Measurements from ENCODE around the gene TUBB2A.
"Not testable (repeated sequence)": the region's sequence is repeated elsewhere in the genome, so short reads cannot be mapped to it uniquely, and the experiment has no call there.

TUBB2A gene

GRCh38 chr6:3179945-3180344 lies 22.6 kb upstream of the TUBB2A start:
- not testable (repeated sequence) for DNase-seq

GRCh38 chr6:3178666-3179065 lies 21.3 kb upstream of the TUBB2A start:
- DNase-seq, result not testable (repeated sequence)

DNA sequence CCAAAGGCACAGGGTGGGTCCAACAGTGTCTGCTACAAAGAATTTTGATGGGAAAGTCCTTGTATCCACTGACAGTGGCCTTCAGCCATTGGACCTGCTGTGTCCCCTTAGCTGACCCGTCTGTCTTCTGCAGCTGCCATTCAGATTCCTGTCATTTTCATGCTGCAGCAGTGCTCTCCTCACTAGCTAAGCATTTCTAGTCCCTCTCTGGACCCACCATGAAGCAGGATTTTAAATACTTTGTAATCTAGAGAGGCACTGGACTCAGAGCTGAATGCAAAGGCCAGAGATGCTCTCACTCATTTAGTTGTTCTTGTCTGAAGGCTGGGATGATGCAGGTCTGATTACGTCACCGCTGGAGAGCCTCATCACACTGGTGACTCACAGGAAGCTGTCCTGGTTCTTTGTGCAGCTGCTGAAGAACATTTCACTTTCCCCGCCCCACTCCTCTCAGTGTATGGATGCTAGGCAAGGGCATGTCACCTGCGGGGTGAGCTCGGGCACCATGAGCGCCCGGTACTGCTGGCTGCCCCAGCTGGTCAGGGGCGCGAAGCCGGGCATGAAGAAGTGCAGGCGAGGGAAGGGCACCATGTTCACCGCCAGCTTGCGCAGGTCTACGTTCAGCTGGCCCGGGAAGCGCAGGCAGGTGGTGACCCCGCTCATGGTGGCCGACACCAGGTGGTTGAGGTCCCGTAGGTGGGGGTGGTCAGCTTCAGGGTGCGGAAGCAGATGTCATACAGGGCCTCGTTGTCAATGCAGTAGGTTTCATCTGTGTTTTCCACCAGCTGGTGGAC lies 19.4 kb upstream of the TUBB2A start:
- DNase-seq, result peak; percentile 47

- no peak for DNase-seq
Observed at GRCh38 chr6:3175715-3176402, 18.5 kb upstream of the TUBB2A start.

DNA sequence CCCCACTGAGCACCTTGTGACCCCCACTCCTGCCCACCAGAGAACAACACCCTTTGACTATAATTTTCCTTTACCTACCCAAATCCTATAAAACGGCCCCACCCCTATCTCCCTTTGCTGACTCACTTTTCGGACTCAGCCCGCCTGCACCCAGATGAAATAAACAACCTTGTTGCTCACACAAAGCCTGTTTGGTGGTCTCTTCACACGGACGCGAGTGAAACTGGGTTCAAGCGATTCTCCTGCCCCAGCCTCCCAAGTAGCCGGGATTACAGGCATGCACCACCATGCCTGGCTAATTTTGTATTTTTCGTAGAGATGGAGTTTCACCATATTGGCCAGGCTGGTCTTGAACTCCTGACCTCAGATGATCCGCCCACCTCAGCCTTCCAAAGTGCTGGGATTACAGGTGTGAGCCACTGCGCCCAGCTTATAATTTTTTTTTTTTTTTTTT lies 16.3 kb upstream of the TUBB2A start:
- DNase-seq, result not testable (repeated sequence)

DNA sequence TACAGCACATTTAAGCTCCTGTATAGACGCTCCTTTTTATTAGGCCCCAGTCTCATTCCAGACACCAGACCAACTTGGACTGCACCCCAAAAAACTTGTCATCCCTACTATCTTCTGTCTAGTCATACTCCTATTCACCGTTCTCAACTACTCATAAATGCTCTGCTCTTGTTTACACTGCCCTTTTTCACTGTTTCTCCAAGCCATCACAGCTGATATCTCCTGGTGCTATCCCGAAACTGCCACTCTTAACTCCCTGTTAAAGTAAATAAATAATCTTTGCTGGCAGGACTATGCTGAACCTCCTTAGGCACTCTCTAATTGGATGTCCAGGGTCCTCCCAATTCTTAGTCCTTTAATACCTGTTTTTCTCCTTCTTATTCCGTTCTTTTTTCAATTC lies 15.4 kb upstream of the TUBB2A start:
- DNase-seq, result not testable (repeated sequence)

DNA sequence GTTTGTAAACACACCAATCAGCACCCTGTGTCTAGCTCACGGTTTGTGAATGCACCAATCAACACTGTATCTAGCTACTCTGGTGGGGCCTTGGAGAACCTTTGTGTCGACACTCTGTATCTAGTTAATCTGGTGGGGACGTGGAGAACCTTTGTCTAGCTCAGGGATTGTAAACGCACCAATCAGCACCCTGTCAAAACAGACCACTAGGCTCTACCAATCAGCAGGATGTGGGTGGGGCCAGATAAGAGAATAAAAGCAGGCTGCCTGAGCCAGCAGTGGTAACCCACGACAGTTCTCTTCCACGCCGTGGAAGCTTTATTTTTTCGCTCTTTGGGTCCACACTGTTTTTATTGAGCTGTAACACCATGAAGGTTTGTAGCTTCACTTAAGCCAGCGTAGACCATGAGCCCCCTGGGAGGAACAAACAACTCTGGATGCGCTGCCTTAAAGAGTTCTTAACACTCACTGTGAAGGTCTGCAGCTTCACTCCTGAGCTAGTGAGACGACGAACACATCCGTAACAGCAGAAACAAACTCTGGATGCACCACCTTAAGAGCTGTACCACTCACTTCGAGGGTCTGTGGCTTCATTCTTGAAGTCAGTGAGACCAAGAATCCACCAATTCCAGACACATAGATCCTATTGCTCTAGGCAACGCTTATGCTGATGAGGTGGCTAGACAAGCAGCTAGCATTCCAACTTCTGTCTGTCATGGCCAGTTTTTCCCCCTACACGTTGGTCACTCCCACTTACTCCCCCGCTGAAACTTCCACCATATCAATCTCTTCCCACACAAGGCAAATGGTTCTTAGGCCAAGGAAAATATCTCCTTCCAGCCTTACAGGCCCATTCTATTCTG lies 14.2 kb upstream of the TUBB2A start:
- not testable (repeated sequence) for DNase-seq

DNA sequence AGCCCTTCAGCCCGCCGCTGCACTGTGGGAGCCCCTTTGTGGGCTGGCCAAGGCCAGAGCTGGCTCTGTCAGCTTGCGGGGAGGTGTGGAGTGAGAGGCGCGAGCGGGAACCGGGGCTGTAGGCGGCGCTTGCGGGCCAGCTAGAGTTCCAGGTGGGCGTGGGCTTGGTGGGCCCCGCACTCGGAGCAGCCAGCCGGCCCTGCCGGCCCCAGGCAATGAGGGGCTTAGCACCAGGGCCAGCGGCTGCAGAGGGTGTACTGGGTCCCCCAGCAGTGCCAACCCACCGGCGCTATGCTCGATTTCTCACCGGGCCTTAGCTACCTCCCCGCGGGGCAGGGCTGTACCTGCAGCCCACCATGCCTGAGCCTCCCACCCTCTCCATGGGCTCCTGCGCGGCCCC lies 13.3 kb upstream of the TUBB2A start:
- DNase-seq, result not testable (repeated sequence)

DNA sequence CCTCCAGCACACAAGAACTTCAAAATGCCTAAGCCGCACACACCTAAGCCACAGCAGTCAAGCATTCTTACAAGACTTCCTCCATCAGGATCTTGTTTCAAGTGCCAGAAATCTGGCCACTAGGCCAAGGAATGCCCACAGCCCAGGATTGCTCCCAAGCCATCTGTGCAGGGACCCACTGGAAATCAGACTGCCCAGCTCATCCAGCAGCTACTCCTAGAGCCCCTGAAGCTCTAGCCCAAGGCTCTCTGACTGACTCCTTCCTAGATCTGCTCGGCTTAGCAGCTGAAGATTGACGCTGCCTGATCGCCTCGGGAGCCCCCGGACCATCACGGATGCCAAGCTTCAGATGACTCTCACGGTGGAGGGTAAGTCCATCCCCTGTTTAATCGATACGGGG lies 10.7 kb upstream of the TUBB2A start:
- not testable (repeated sequence) for DNase-seq

DNA sequence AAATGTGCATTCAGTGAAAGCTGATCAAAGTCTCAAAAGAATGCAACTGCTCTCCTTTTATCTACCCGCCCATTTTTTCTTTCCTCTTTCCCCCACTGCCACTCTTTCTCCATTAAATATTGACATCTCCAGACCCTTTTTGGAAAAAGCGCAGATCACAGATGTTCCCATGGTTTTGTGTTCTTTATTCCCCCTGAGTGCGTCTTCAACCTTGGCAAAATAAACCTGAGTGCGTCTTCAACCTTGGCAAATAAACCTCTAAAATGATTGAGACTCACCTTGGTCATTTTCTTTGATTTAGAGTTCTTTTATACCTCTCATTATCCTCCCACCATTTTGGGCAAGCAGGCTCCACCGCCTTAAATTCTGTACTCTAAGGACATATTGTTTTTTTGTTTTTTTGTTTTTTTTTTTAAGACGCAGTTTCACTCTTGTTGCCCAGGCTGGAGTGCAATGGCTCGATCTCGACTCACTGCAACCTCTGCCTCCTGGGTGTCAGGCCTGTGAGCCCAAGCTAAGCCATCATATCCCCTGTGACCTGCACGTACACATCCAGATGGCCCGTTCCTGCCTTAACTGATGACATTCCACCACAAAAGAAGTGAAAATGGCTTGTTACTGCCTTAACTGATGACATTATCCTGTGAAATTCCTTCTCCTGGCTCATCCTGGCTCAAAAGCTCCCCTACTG lies 9.3 kb upstream of the TUBB2A start:
- DNase-seq, result not testable (repeated sequence)

DNA sequence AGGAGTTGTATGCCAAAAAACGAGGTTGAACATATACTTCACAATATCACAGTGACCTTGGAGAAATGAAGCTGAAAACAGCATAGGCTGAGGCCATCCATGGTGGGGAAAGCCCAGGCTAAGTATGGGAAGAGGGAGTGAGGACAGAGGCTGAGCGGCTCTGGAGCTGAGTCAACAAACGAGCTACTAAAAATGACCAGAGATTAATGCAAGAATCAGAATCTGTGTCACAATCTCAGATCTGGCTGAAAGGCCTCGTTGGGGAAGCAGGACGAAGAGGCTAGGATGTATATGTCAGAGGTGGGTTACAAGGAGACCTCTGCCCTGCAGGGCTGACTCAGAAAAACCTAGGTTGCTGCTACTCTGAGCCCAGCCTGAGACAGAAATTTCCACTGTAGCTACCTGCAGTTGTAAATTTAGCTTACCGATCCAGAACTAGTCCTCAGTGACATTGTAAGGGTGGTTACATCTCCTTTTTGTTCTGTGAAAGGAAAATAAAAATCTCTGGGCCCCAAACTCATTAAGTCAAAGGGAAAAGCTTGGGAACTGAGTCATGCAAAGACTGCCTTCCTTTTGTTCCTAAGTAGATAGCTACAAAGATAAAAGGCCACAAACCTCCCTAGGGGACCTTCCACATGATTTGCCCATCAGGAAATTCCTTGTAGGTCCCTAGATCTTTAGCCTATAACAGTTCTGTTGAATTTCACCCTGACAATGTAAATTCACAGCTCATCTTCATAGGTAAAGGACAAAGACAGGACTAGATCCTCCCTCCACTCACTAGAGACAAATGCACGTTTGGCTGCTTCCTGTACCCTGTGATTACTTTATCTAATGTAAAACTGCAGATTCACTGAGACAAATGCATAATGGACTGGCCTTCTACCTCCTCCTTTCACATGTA lies 8.5 kb upstream of the TUBB2A start:
- no peak for DNase-seq

GRCh38 chr6:3164388-3164787 lies 7.0 kb upstream of the TUBB2A start:
- no peak for DNase-seq

DNA sequence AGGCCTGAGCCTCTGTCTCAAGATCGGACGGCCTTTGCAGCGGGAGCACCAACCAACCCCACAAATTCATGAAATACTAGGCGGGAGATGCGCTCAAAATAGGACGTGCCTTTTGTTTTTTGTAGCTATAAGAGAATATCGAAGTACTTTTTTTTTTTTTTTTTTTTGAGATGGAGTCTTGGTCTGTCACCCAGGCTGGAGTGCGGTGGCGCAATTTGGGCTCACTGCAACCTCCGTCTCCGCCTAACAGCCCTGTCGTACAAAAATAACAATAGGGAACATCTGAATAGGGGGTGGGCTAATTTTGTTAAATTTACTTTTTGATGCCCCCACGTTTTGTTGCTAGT lies 5.9 kb upstream of the TUBB2A start:
- no peak for DNase-seq

- peak; percentile 79 for DNase-seq
Observed at GRCh38 chr6:3162565-3163247, 5.4 kb upstream of the TUBB2A start.

DNA sequence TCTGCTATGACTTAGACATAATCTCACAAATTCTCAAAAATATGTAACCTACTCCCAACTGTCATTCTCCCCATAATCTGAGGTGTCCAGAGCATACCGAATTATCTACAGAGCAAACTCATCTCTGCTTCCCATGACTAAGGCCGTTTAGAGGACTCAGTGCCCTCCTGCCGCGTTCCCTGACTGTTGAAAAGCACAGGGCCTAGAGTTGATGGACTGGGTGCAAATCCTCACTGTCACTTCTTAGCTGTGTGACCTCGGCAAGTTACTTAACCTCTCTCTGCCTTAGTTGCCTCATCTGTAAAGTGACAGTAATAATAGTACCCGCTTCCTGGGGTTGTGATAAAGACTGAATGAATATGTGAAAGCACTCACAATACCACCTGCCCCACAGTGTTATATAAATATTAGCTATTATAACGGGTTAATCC lies 4.7 kb upstream of the TUBB2A start:
- no peak for DNase-seq

- peak; percentile 81 for DNase-seq
Observed at GRCh38 chr6:3159805-3160781, 2.7 kb upstream of the TUBB2A start.

DNA sequence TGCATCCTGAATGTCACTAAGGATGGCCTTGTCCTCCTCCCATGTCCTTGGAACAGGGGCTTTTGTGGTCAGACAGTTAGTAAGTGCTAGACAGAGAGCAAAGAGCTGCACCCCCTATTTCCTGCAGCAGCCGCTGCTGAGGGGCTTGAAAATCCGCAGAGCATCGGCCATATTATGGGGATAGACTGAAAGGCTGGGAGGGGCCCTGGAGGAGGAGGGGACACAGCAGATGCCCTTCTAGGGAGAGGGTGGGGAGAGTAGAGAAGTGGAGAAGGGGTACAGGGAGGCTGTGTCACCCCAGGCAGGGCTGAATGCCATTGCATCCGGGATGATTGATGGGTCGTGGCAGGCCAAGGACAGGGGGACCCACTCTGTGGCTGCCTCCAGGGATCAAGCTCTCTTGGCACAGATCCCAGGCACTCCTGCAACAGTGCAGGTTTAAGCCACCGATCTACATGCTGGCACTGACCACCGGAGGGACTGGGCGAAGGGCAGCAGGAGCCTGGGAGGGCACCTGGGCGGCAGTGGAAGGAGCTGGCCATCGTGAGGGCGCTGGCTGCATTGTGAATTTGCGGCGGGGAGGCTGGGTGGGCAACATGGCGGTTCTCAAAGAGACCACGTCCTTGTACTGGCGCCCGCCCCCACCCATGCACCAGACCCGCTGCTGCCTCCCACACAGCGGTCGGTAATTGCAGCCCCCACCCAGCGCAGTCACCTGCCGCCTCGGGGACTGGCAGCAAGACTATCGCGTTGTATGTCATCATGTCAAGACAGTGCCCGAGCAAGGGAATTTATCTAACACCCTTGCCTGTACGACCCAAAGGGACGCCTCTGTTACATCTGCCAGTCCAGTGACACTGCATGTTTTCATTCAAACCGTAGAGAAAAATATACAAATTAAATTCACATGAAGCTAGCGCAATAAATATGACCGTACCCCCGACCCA lies 887 bp downstream of the TUBB2A start:
- peak; percentile 35 for DNase-seq

DNA sequence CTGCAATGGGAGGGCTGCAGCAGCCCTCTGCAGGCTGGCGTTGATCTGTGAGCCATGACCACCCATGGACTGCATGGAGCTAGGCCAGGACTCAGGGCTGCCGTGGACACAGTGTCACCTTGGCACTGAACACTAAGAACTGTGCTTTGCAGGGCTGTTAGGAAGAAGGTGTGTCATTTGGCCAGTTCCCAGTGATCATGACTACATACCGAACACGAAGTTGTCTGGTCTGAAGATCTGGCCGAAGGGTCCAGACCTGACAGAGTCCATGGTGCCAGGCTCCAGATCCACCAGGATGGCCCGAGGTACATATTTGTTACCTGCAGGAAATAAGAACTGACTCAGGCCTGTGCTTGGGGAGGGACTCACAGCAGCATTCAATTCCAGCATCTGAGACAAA lies 1.9 kb downstream of the TUBB2A start:
- not testable (repeated sequence) for DNase-seq

DNA sequence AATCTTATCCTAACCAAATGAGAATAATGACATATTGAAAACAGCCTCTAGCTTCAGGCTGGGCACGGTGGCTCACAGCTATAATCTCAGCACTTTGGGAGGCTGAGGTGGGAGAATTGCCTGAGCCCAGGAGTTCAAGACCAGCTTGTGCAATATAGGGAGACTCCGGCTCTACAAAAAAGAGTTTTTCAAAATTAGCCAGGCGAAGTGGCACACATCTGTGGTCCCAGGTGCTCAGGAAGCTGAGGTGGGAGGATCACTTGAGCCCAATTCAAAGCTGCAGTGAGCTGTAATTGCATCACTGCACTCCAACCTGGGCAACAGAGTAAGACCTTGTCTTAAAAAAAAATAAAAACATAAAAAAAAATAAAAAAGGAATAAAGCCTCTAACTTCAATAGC lies 4.7 kb downstream of the TUBB2A start:
- DNase-seq, result no peak

Measured in CD4-positive, alpha-beta T cell treated with Interleukin-17A for 4 hours (primary cell).